Prostate gland (tissue), 1 donor: ENCODE data around the gene ALDH7A1.

Source experiments
- POLR2A ChIP-seq: fragments of 450-650 bp; IDR thresholded peaks from one replicate; pipeline ENCODE4 v1.6.1; 2016; ENCODE audit warnings: antibody characterized with exemption, mild to moderate bottlenecking
- POLR2AphosphoS5 ChIP-seq: sonication (generic); formaldehyde crosslinking; IDR thresholded peaks from one replicate; pipeline ENCODE4 v1.6.1; 2017; ENCODE audit warnings: antibody characterized with exemption

DNA sequence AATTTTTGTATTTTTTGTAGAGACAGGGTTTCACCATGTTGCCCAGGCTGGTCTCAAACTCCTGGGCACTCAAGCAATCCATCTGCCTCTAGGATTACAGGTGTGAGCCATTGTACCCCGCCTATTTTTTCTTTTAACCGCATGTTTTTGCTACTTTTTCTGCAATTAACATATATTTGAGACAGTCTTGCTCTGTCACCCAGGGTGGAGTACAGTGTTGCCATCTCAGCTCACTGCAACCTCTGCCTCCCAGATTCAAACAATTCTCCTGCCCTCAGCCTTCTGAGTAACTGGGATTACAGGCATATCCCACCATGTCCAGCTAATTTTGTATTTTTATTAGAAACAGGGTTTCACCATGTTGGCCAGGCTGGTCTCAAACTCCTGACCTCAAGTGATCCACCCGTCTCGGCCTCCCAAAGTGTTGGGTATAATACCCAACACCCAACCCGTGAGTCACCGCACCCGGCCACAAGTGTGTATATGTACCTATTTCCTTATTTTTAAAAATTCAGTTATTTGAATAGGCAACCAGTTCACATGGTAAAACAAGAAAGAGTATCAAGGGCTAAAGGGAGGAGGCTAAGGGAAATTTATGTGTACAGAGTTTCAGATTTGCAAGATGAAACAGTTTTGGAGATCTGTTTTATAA lies 19.0 kb upstream of the ALDH7A1 start:
- TF ChIP-seq POLR2A (no peak), POLR2AphosphoS5 (no peak)
